H9 (cell line): Measurements from ENCODE around the gene RBFA. TPM values are rescaled to one million over a fixed set of nuclear protein-coding genes. Genes with fewer than 3 reads are reported as not detected.

Experiments
- DNase-seq: peaks from one replicate; pipeline ENCODE4 v3.0.0-alpha.2; 2017
- H2AFZ ChIP-seq: one replicate; pipeline ENCODE4 v1.6.1; 2013; ENCODE audit warnings: mild to moderate bottlenecking, low read length, control low read depth, moderate library complexity
- H2AK5ac ChIP-seq: 2 replicates; pipeline ENCODE4 v1.6.1; 2013; ENCODE audit warnings: low read length, control low read depth, mixed read lengths; ENCODE audit not compliant: insufficient read length
- H2BK120ac ChIP-seq: one replicate; pipeline ENCODE4 v1.6.1; 2013; ENCODE audit warnings: low read depth, mild to moderate bottlenecking, low read length, control low read depth, inconsistent platforms; ENCODE audit not compliant: poor library complexity, severe bottlenecking
- H2BK12ac ChIP-seq: 2 replicates; pipeline ENCODE4 v1.6.1; 2013; ENCODE audit warnings: low read length, control low read depth, mixed read lengths, low read depth; ENCODE audit not compliant: insufficient read length
- H2BK15ac ChIP-seq: 2 replicates; pipeline ENCODE4 v1.6.1; 2013; ENCODE audit warnings: low read depth, low read length, control low read depth
- H2BK20ac ChIP-seq: one replicate; pipeline ENCODE4 v1.6.1; 2013; ENCODE audit warnings: low read depth, mild to moderate bottlenecking, low read length, control low read depth, inconsistent platforms; ENCODE audit not compliant: poor library complexity, severe bottlenecking
- H2BK5ac ChIP-seq: 2 replicates; pipeline ENCODE4 v1.6.1; 2013; ENCODE audit warnings: low read length, control low read depth, mixed read lengths; ENCODE audit not compliant: insufficient read length
- H3K14ac ChIP-seq: 2 replicates; pipeline ENCODE4 v1.6.1; 2013; ENCODE audit warnings: low read length, control low read depth; ENCODE audit not compliant: insufficient read depth
- H3K18ac ChIP-seq: 2 replicates; pipeline ENCODE4 v1.6.1; 2013; ENCODE audit warnings: low read depth, mild to moderate bottlenecking, mixed read lengths, low read length, control low read depth; ENCODE audit not compliant: insufficient read length
- H3K23ac ChIP-seq: 2 replicates; pipeline ENCODE4 v1.6.1; 2013; ENCODE audit warnings: low read length, control low read depth, mixed read lengths, low read depth; ENCODE audit not compliant: insufficient read length
- H3K23me2 ChIP-seq: 2 replicates; pipeline ENCODE4 v1.6.1; 2013; ENCODE audit warnings: low read depth, mild to moderate bottlenecking, mixed read lengths, low read length, control low read depth; ENCODE audit not compliant: insufficient read length, poor library complexity, severe bottlenecking
- H3K27ac ChIP-seq: 2 replicates; pipeline ENCODE4 v1.5.1; 2013; ENCODE audit warnings: low read length, control low read depth, mixed read lengths, low read depth; ENCODE audit not compliant: insufficient read length
- H3K27me3 ChIP-seq: 2 replicates; pipeline ENCODE4 v1.6.1; 2013; ENCODE audit warnings: low read length, control low read depth, inconsistent platforms; ENCODE audit not compliant: insufficient read depth
- H3K4ac ChIP-seq: 2 replicates; pipeline ENCODE4 v1.6.1; 2013; ENCODE audit warnings: low read depth, mild to moderate bottlenecking, control low read depth, inconsistent platforms, low read length, moderate library complexity
- H3K4me1 ChIP-seq: 2 replicates; pipeline ENCODE4 v1.6.1; 2013; ENCODE audit warnings: low read length, control low read depth, inconsistent platforms; ENCODE audit not compliant: insufficient read depth
- H3K4me2 ChIP-seq: 2 replicates; pipeline ENCODE4 v1.6.1; 2013; ENCODE audit warnings: low read length, control low read depth, mixed read lengths; ENCODE audit not compliant: insufficient read length, insufficient read depth
- H3K56ac ChIP-seq: 2 replicates; pipeline ENCODE4 v1.6.1; 2013; ENCODE audit warnings: low read depth, mild to moderate bottlenecking, mixed read lengths, low read length, control low read depth; ENCODE audit not compliant: insufficient read length
- H3K79me1 ChIP-seq: 2 replicates; pipeline ENCODE4 v1.6.1; 2013; ENCODE audit warnings: low read depth, mild to moderate bottlenecking, moderate library complexity, low read length, control low read depth, inconsistent platforms; ENCODE audit not compliant: insufficient read depth, poor library complexity, severe bottlenecking
- H3K79me2 ChIP-seq: 2 replicates; pipeline ENCODE4 v1.6.1; 2013; ENCODE audit warnings: low read length, control low read depth, inconsistent platforms; ENCODE audit not compliant: insufficient read depth
- H3K9ac ChIP-seq: 2 replicates; pipeline ENCODE4 v1.6.1; 2013; ENCODE audit warnings: low read length, control low read depth, mixed read lengths; ENCODE audit not compliant: insufficient read length; ENCODE audit errors: extremely low read depth
- H3K9me3 ChIP-seq: one replicate; pipeline ENCODE4 v1.6.1; 2013; ENCODE audit warnings: low read depth, low read length, inconsistent platforms; ENCODE audit not compliant: control insufficient read depth
- H3T11ph ChIP-seq: one replicate; pipeline ENCODE4 v1.6.1; 2013; ENCODE audit warnings: mild to moderate bottlenecking, low read length, control low read depth, inconsistent platforms
- H4K20me1 ChIP-seq: one replicate; pipeline ENCODE4 v1.6.1; 2013; ENCODE audit not compliant: control insufficient read depth, insufficient read length, insufficient read depth
- H4K5ac ChIP-seq: 2 replicates; pipeline ENCODE4 v1.6.1; 2013; ENCODE audit warnings: low read depth, mild to moderate bottlenecking, mixed read lengths, low read length, control low read depth; ENCODE audit not compliant: insufficient read length
- H4K8ac ChIP-seq: replicated peaks from 2 replicates; pipeline ENCODE4 v1.6.1; 2013; ENCODE audit warnings: low read length, control low read depth, mixed read lengths, low read depth; ENCODE audit not compliant: insufficient read length
- H4K91ac ChIP-seq: 2 replicates; pipeline ENCODE4 v1.6.1; 2013; ENCODE audit warnings: low read depth, mild to moderate bottlenecking, moderate library complexity, mixed read lengths, low read length, control low read depth; ENCODE audit not compliant: insufficient read length
- H3K27ac Mint-ChIP-seq, 3 experiments: 2 replicates in 2 of 3; 3 replicates in 1 of 3; pipeline ENCODE4 v1.8.0; 2020 to 2021; ENCODE audit warnings: mixed read lengths in 3 of 3, mild to moderate bottlenecking in 1 of 3, moderate library complexity in 1 of 3
- H3K27me3 Mint-ChIP-seq: 2 replicates; pipeline ENCODE4 v1.8.0; 2021; ENCODE audit warnings: low read depth, mild to moderate bottlenecking, moderate library complexity, mixed read lengths
- H3K36me3 Mint-ChIP-seq, 3 experiments: 2 replicates in 2 of 3; 3 replicates in 1 of 3; pipeline ENCODE4 v1.8.0; 2020 to 2021; ENCODE audit warnings: low read depth in 3 of 3, mixed read lengths in 3 of 3; ENCODE audit not compliant: insufficient read depth in 1 of 3
- H3K4me1 Mint-ChIP-seq, 2 experiments: 2 replicates each; pipeline ENCODE4 v1.8.0; 2020; ENCODE audit warnings: mixed read lengths in 2 of 2
- H3K4me3 Mint-ChIP-seq, 2 experiments: 2 replicates in 1 of 2; 3 replicates in 1 of 2; pipeline ENCODE4 v1.8.0; 2020 to 2021; ENCODE audit warnings: mild to moderate bottlenecking in 2 of 2, mixed read lengths in 2 of 2, moderate library complexity in 1 of 2
- H3K9me3 Mint-ChIP-seq, 2 experiments: 2 replicates in 1 of 2; 3 replicates in 1 of 2; pipeline ENCODE4 v1.8.0; 2020; ENCODE audit warnings: mild to moderate bottlenecking in 2 of 2, mixed read lengths in 2 of 2, moderate library complexity in 1 of 2
- WGBS: extraction: QIAGEN DNeasy Blood & Tissue Kit; methylation state at CpG from one replicate; pipeline ENCODE4 v1.1.7; 2013; ENCODE audit warnings: missing lambda C conversion rate, low lambda C conversion rate, mixed read lengths; ENCODE audit not compliant: insufficient read length; ENCODE audit errors: extremely low coverage; 5-methylcytosine and 5-hydroxymethylcytosine counted together
- total RNA-seq: library from RNA; stranded (reverse); gene quantifications from 2 replicates; pipeline ENCODE4 v1.2.1, GENCODE V29; 2021
- TF ChIP-seq, protein P1 (sequence below): fragments of 200-600 bp; sonication (generic); conservative IDR thresholded peaks from 3 replicates; pipeline ENCODE4 v1.8.0; 2021; ENCODE audit warnings: antibody characterized with exemption, mild to moderate bottlenecking

RBFA gene
- total RNA-seq, 1 experiment from 2014 or later, result 42.5 TPM

DNA sequence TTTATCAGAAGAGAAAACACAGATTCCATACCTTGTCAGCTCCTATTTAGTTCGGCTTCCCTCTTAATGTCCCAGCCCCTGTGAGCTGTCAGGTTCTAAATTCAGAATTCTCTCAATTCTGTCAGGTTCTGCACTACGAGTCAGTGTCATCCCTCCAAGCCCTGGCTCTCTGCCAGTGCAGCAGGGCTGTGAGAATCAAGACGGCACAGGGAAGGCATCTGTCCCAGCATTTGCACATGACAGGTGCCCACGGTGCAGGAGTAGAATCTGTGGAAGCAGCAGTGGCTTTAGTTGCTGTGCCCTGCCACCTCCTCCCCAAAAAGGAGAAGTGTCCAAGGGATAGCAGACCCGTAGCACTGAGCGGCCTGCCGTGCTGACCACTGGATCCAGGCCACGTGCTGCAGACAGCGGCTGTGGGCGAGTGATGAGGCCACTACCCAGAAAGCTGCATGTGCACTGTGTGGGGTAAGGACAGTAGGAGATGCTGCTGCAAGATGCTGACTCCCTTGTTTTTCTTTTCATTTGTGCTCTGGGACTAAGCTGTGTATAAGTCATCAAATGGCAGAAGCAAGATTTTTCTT, 12.8 kb downstream of the RBFA start:
- H2BK120ac ChIP-seq, result no peak overlapping the region
- H3K18ac ChIP-seq, result no peak overlapping the region
- H4K8ac ChIP-seq, result no peak overlapping the region
- H2AFZ ChIP-seq, result no peak overlapping the region
- peaks cover 14% of the 10 kb centered on the region for H3K27me3 Mint-ChIP-seq
- H2BK12ac ChIP-seq, result no peak overlapping the region
- H3K9me3 Mint-ChIP-seq, result peaks cover 20 to 37% of the 10 kb centered on the region in 2 experiments
- no peak overlapping the region for H3T11ph ChIP-seq
- no peaks in the 10 kb centered on the region for H3K4me1 ChIP-seq
- H3K14ac ChIP-seq, result no peak overlapping the region
- peaks cover 28% of the 10 kb centered on the region for H3K9me3 ChIP-seq
- no peak overlapping the region for H3K4ac ChIP-seq
- H3K4me2 ChIP-seq, result no peak overlapping the region
- no peak for DNase-seq
- H4K91ac ChIP-seq, result no peak overlapping the region
- no peaks in the 10 kb centered on the region for H3K4me1 Mint-ChIP-seq
- no peak overlapping the region for H2AK5ac ChIP-seq
- no peak overlapping the region for H2BK5ac ChIP-seq
- H3K79me1 ChIP-seq, result no peaks in the 10 kb centered on the region
- H2BK15ac ChIP-seq, result no peak overlapping the region
- no peaks in the 10 kb centered on the region for H3K79me2 ChIP-seq
- no CpG with 5 or more reads among the region's 10 CpGs for WGBS
- no peak overlapping the region for H3K23ac ChIP-seq
- H3K27me3 ChIP-seq, result no peaks in the 10 kb centered on the region
- H3K36me3 Mint-ChIP-seq, result peaks cover 72 to 91% (median 89%) of the 10 kb centered on the region in 3 experiments
- TF ChIP-seq, protein P1, sequence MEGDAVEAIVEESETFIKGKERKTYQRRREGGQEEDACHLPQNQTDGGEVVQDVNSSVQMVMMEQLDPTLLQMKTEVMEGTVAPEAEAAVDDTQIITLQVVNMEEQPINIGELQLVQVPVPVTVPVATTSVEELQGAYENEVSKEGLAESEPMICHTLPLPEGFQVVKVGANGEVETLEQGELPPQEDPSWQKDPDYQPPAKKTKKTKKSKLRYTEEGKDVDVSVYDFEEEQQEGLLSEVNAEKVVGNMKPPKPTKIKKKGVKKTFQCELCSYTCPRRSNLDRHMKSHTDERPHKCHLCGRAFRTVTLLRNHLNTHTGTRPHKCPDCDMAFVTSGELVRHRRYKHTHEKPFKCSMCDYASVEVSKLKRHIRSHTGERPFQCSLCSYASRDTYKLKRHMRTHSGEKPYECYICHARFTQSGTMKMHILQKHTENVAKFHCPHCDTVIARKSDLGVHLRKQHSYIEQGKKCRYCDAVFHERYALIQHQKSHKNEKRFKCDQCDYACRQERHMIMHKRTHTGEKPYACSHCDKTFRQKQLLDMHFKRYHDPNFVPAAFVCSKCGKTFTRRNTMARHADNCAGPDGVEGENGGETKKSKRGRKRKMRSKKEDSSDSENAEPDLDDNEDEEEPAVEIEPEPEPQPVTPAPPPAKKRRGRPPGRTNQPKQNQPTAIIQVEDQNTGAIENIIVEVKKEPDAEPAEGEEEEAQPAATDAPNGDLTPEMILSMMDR, result no peak
- no peak overlapping the region for H2BK20ac ChIP-seq
- no peak overlapping the region for H3K4me3 Mint-ChIP-seq
- no peak overlapping the region for H3K56ac ChIP-seq
- H3K23me2 ChIP-seq, result no peaks in the 10 kb centered on the region
- H3K9ac ChIP-seq, result no peak overlapping the region
- H3K27ac ChIP-seq, result no peak overlapping the region
- H4K5ac ChIP-seq, result no peak overlapping the region
- H4K20me1 ChIP-seq, result peaks cover 4% of the 10 kb centered on the region
- peak overlapping the region in 1 of 3 experiments; percentile 87; a peak in 1 of 7 replicates for H3K27ac Mint-ChIP-seq
